Measurements from ENCODE around the gene LAMB3. TPM values are rescaled to one million over a fixed set of nuclear protein-coding genes. Genes with fewer than 3 reads are reported as not detected.

Gene LAMB3
- polyA plus RNA-seq, 3 donors = 3.3 to 36.4 (median 5.3) TPM

- 69 to 86% (median 80%) methylated on average over 1 of the region's 1 CpG for WGBS, 3 donors
- H3K27ac ChIP-seq (ENCODE audit: low read depth, low read length) = no peak overlapping the region
Measured at GRCh38 chr1:209670441-209671082, 18.3 kb upstream of the LAMB3 start.

GRCh38 chr1:209667708-209668107, 15.5 kb upstream of the LAMB3 start:
- 86 to 95% (median 86%) methylated on average over 4 of the region's 4 CpGs for WGBS, 3 donors
- no peak overlapping the region for H3K27ac ChIP-seq (ENCODE audit: low read depth, low read length)

GRCh38 chr1:209667103-209667502, 14.9 kb upstream of the LAMB3 start:
- no peak overlapping the region for H3K27ac ChIP-seq (ENCODE audit: low read depth, low read length)
- 68 to 100% (median 70%) methylated on average over 1 of the region's 1 CpG for WGBS, 3 donors

GRCh38 chr1:209662879-209663327, 10.7 kb upstream of the LAMB3 start:
- no peak overlapping the region for H3K27ac ChIP-seq (ENCODE audit: low read depth, low read length)
- 49 to 97% (median 91%) methylated on average over 3 of the region's 3 CpGs for WGBS, 3 donors

GRCh38 chr1:209661071-209661470, 8.8 kb upstream of the LAMB3 start:
- H3K27ac ChIP-seq (ENCODE audit: low read depth, low read length) = no peak overlapping the region
- WGBS, 3 donors = 44 to 66% (median 53%) methylated on average over 1 of the region's 1 CpG

GRCh38 chr1:209659909-209660308, 7.7 kb upstream of the LAMB3 start:
- H3K27ac ChIP-seq (ENCODE audit: low read depth, low read length) = no peak overlapping the region
- WGBS, 3 donors = 23 to 67% (median 33%) methylated on average over 5 of the region's 5 CpGs

GRCh38 chr1:209657918-209658317, 5.7 kb upstream of the LAMB3 start:
- no peak overlapping the region for H3K27ac ChIP-seq (ENCODE audit: low read depth, low read length)
- WGBS, 3 donors = 56 to 91% (median 83%) methylated on average over 5 of the region's 5 CpGs

GRCh38 chr1:209657140-209657879, 5.1 kb upstream of the LAMB3 start:
- no peak overlapping the region for H3K27ac ChIP-seq (ENCODE audit: low read depth, low read length)
- 69 to 89% (median 73%) methylated on average over 9 of the region's 9 CpGs for WGBS, 3 donors

- WGBS, 3 donors = 68 to 85% (median 82%) methylated on average over 9 of the region's 9 CpGs
Measured at GRCh38 chr1:209655411-209656231, 3.4 kb upstream of the LAMB3 start.

GRCh38 chr1:209653915-209654351, 1.7 kb upstream of the LAMB3 start:
- 17 to 93% (median 88%) methylated on average over 7 of the region's 7 CpGs for WGBS, 3 donors
- H3K27ac ChIP-seq (ENCODE audit: low read depth, low read length) = no peak overlapping the region

More at GRCh38 chr1:209655411-209656231, 3.4 kb upstream of the LAMB3 start:
- no peak overlapping the region for H3K27ac ChIP-seq (ENCODE audit: low read depth, low read length)

GRCh38 chr1:209652873-209653401, 712 bp upstream of the LAMB3 start:
- WGBS, 3 donors = 23 to 81% (median 70%) methylated on average over 3 of the region's 3 CpGs
- H3K27ac ChIP-seq (ENCODE audit: low read depth, low read length) = no peak overlapping the region

- 29 to 57% (median 36%) methylated on average over 5 of the region's 5 CpGs for WGBS, 3 donors
Measured at GRCh38 chr1:209651138-209651587, 1.1 kb downstream of the LAMB3 start.

GRCh38 chr1:209650454-209650853, 1.8 kb downstream of the LAMB3 start:
- H3K27ac ChIP-seq (ENCODE audit: low read depth, low read length) = no peak overlapping the region
- 38 to 88% (median 44%) methylated on average over 1 of the region's 1 CpG for WGBS, 3 donors

More at GRCh38 chr1:209651138-209651587, 1.1 kb downstream of the LAMB3 start:
- H3K27ac ChIP-seq (ENCODE audit: low read depth, low read length) = no peak overlapping the region

- 44 to 49% (median 44%) methylated on average over 6 of the region's 6 CpGs for WGBS, 3 donors
- H3K27ac ChIP-seq (ENCODE audit: low read depth, low read length) = no peak overlapping the region
Measured at GRCh38 chr1:209648931-209649776, 3.1 kb downstream of the LAMB3 start.

GRCh38 chr1:209648346-209648745, 3.9 kb downstream of the LAMB3 start:
- H3K27ac ChIP-seq (ENCODE audit: low read depth, low read length) = no peak overlapping the region

- WGBS, 3 donors = 52 to 81% (median 62%) methylated on average over 4 of the region's 4 CpGs
- H3K27ac ChIP-seq (ENCODE audit: low read depth, low read length) = no peak overlapping the region
Measured at GRCh38 chr1:209647156-209647555, 5.1 kb downstream of the LAMB3 start.

- H3K27ac ChIP-seq (ENCODE audit: low read depth, low read length) = no peak overlapping the region
- 89 to 92% (median 91%) methylated on average over 5 of the region's 5 CpGs for WGBS, 3 donors
Measured at GRCh38 chr1:209646558-209646957, 5.7 kb downstream of the LAMB3 start.

Data from adipose tissue (tissue), 3 donors.